ENCODE results near the gene GNAS.

Gene GNAS

GRCh38 chr20:58910473-58910872, 58.0 kb downstream of the GNAS start:
- H3K4me3 ChIP-seq (replicated peaks; ENCODE audit: low read depth, low read length) = no peak overlapping the region
- no peak for TF ChIP-seq CTCF (IDR thresholded peaks at IDR 0.05; ENCODE audit: low read depth, low read length, missing control alignments)

GRCh38 chr20:58911309-58911708, 58.8 kb downstream of the GNAS start:
- TF ChIP-seq CTCF (IDR thresholded peaks at IDR 0.05; ENCODE audit: low read depth, low read length, missing control alignments) = no peak
- DNase-seq (ENCODE audit: extremely low read depth, low read depth) = no peak

More at GRCh38 chr20:58910473-58910872, 58.0 kb downstream of the GNAS start:
- DNase-seq (ENCODE audit: extremely low read depth, low read depth) = no peak

GRCh38 chr20:58911970-58912369, 59.5 kb downstream of the GNAS start:
- no peak overlapping the region for H3K4me3 ChIP-seq (replicated peaks; ENCODE audit: low read depth, low read length)
- TF ChIP-seq CTCF (IDR thresholded peaks at IDR 0.05; ENCODE audit: low read depth, low read length, missing control alignments) = no peak
- no peak for DNase-seq (ENCODE audit: extremely low read depth, low read depth)

More at GRCh38 chr20:58911309-58911708, 58.8 kb downstream of the GNAS start:
- no peak overlapping the region for H3K4me3 ChIP-seq (replicated peaks; ENCODE audit: low read depth, low read length)

GRCh38 chr20:58913079-58913478, 60.6 kb downstream of the GNAS start:
- H3K4me3 ChIP-seq (replicated peaks; ENCODE audit: low read depth, low read length) = no peak overlapping the region
- no peak for TF ChIP-seq CTCF (IDR thresholded peaks at IDR 0.05; ENCODE audit: low read depth, low read length, missing control alignments)
- no peak for DNase-seq (ENCODE audit: extremely low read depth, low read depth)

GRCh38 chr20:58918621-58919020, 66.1 kb downstream of the GNAS start:
- no peak overlapping the region for H3K4me3 ChIP-seq (replicated peaks; ENCODE audit: low read depth, low read length)
- DNase-seq (ENCODE audit: extremely low read depth, low read depth) = no peak
- TF ChIP-seq CTCF (IDR thresholded peaks at IDR 0.05; ENCODE audit: low read depth, low read length, missing control alignments) = no peak

- no peak for DNase-seq (ENCODE audit: extremely low read depth, low read depth)
- H3K4me3 ChIP-seq (replicated peaks; ENCODE audit: low read depth, low read length) = no peak overlapping the region
- TF ChIP-seq CTCF (IDR thresholded peaks at IDR 0.05; ENCODE audit: low read depth, low read length, missing control alignments) = no peak
Observed at GRCh38 chr20:58921564-58921963, 69.0 kb downstream of the GNAS start.

GRCh38 chr20:58922036-58922435, 69.5 kb downstream of the GNAS start:
- no peak overlapping the region for H3K4me3 ChIP-seq (replicated peaks; ENCODE audit: low read depth, low read length)
- DNase-seq (ENCODE audit: extremely low read depth, low read depth) = no peak
- TF ChIP-seq CTCF (IDR thresholded peaks at IDR 0.05; ENCODE audit: low read depth, low read length, missing control alignments) = no peak
